ENCODE results near the gene MALRD1. TPM values are rescaled to one million over a fixed set of nuclear protein-coding genes. Genes with fewer than 3 reads are reported as not detected.

Gene MALRD1
- total RNA-seq, 4 donors from 2014 or later: 1.0 to 4.1 (median 2.6) TPM; not detected in 1

- no peak for TF ChIP-seq CTCF (IDR thresholded peaks at IDR 0.05; ENCODE audit: low read depth)
Observed at GRCh38 chr10:19317952-19318351, 269.4 kb downstream of the MALRD1 start.

DNA sequence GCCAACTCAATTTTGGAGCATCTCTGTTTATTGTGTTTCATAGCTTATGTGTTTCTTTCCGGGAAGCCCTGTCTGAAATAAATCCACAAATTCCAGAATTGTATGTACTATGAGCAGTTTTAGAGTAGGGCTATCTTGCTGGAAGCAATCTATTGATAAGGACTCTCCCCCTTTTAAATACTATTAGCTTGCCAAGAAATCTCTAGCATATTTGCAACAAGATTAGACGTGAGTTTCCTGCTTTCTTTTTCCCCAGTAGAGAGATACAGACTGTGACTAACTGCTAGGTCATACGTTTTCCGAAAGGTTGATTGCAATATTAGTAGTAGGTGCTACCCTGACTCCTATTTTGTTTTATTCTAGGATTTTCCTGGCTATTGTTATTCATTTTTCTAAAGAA, 277.0 kb downstream of the MALRD1 start:
- no peak for TF ChIP-seq CTCF (IDR thresholded peaks at IDR 0.05; ENCODE audit: low read depth)

- TF ChIP-seq CTCF (IDR thresholded peaks at IDR 0.05; ENCODE audit: low read depth): no peak
Observed at GRCh38 chr10:19328582-19328981, 280.0 kb downstream of the MALRD1 start.

GRCh38 chr10:19329475-19329874, 280.9 kb downstream of the MALRD1 start:
- no peak for TF ChIP-seq CTCF (IDR thresholded peaks at IDR 0.05; ENCODE audit: low read depth)

GRCh38 chr10:19332304-19332703, 283.7 kb downstream of the MALRD1 start:
- no peak for TF ChIP-seq CTCF (IDR thresholded peaks at IDR 0.05; ENCODE audit: low read depth)

DNA sequence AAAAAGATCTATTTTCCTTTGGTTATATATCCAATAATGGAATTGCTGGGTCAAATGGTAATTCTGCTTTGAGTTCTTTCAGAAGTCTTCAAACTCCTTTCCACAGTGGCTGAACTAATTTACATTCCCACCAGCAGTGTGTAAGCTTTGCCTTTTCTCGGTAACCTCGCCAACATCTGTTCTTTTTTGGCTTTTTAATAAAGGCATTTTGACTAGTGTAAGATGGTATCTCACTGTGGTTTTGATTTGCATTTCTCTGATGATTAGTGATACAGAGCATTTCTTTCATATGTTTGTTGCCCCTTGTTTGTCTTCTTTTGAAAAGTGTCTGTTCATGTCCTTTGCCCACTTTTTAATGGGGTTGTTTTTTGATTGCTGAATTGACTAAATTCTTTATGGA, 285.0 kb downstream of the MALRD1 start:
- TF ChIP-seq CTCF (IDR thresholded peaks at IDR 0.05; ENCODE audit: low read depth): no peak

DNA sequence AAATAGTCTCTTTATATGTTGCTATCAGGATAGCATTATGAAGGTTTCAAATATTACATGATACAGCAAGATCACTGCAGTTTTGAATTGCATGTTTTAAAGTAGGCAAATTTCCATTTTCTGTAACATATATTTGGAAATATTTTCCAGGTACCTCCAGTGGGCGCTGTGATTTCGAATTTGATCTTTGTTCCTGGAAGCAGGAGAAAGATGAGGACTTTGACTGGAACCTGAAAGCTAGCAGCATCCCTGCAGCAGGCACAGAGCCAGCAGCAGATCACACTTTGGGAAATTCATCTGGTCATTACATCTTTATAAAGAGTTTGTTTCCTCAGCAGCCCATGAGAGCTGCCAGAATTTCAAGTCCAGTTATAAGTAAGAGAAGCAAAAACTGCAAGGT, 299.0 kb downstream of the MALRD1 start:
- TF ChIP-seq CTCF (IDR thresholded peaks at IDR 0.05; ENCODE audit: low read depth): no peak
